ENCODE measurements around the gene DLX2. TPM values are rescaled to one million over a fixed set of nuclear protein-coding genes. Genes with fewer than 3 reads are reported as not detected.
A peak's percentile ranks its signal among the peaks of the same experiment; 100 is the strongest.

DLX2 gene
- total RNA-seq, 2 experiments from 2014 or later = not detected

GRCh38 chr2:172099472-172100079 lies 3.1 kb downstream of the DLX2 start:
- H3K9me3 Mint-ChIP-seq = no peaks in the 10 kb centered on the region
- no peak overlapping the region for H3K4me3 Mint-ChIP-seq
- no peaks in the 10 kb centered on the region for H3K36me3 ChIP-seq (ENCODE audit: insufficient read depth, low read length)
- no peaks in the 10 kb centered on the region for H3K36me3 Mint-ChIP-seq (ENCODE audit: low read depth)
- DNase-seq (peak in 1 of 14 experiments; percentile 15), ATAC-seq (ENCODE audit: poor library complexity) (no peak)
- peaks cover 76% of the 10 kb centered on the region for H3K27me3 Mint-ChIP-seq
- H3K27ac ChIP-seq (ENCODE audit: low read depth in 1 of 2, low read length in 2 of 2) = no peak overlapping the region
- POLR2A ChIA-PET = interaction anchor here (0.7 to 2.3 kb wide), 5 partner anchors 11 to 362 kb away, joined by 3 to 9 read pairs (median 3); partner anchors contain the start of gene DLX1
- H3K27ac Mint-ChIP-seq = no peak overlapping the region
- intact Hi-C loops (cut with DNase I, micrococcal nuclease) = loop anchor here (5.0 to 10.0 kb wide), 3 partner anchors 363 to 525 kb away; partner anchors contain the start of gene PDK1 (in 1 of the 2)
- peaks cover 92 to 100% of the 10 kb centered on the region in 2 experiments for H3K27me3 ChIP-seq (ENCODE audit: control insufficient read depth in 1 of 2, insufficient read depth in 2 of 2, low read length in 2 of 2)
- peaks cover 96% of the 10 kb centered on the region for H3K4me1 ChIP-seq (ENCODE audit: insufficient read depth, low read length)
- H3K9me3 ChIP-seq (ENCODE audit: control insufficient read depth in 1 of 2, insufficient read depth in 1 of 2, low read length in 2 of 2) = peaks cover 0 to 74% of the 10 kb centered on the region in 2 experiments
- CTCF ChIA-PET = interaction anchor here (0.7 kb wide), 1 partner anchor 13 kb away, joined by 3 read pairs; no protein-coding TSS in a partner anchor
- no peak overlapping the region for H3K4me3 ChIP-seq (ENCODE audit: low read length)
- H3K4me1 Mint-ChIP-seq (ENCODE audit: low read depth) = peaks cover 59% of the 10 kb centered on the region
- TF ChIP-seq CTCF (IDR thresholded peaks at IDR 0.05) = no peak

- Mint-ChIP-seq H3K4me1 (ENCODE audit: low read depth) (peaks cover 57% of the 10 kb centered on the region), H3K4me3 (peak overlapping the region; percentile 64), H3K9me3 (no peaks in the 10 kb centered on the region), H3K36me3 (ENCODE audit: low read depth) (no peaks in the 10 kb centered on the region), H3K27me3 (peaks cover 73% of the 10 kb centered on the region), H3K27ac (peak overlapping the region; percentile 3)
- Histone ChIP-seq H3K4me3 (ENCODE audit: low read length) (no peak overlapping the region), H3K36me3 (ENCODE audit: insufficient read depth, low read length) (no peaks in the 10 kb centered on the region), H3K27me3 (ENCODE audit: control insufficient read depth in 1 of 2, insufficient read depth in 2 of 2, low read length in 2 of 2) (peaks cover 92 to 99% of the 10 kb centered on the region in 2 experiments), H3K4me1 (ENCODE audit: insufficient read depth, low read length) (peaks cover 97% of the 10 kb centered on the region), H3K9me3 (ENCODE audit: control insufficient read depth in 1 of 2, insufficient read depth in 1 of 2, low read length in 2 of 2) (peaks cover 2 to 75% of the 10 kb centered on the region in 2 experiments), H3K27ac (ENCODE audit: low read depth in 1 of 2, low read length in 2 of 2) (no peak overlapping the region)
- intact Hi-C loops (cut with DNase I, micrococcal nuclease) = loop anchor here in 1 of 2 experiments (10.0 kb wide), 1 partner anchor 456 kb away; the partner anchor contains the start of gene PDK1
- POLR2A ChIA-PET = interaction anchor here (0.7 to 2.3 kb wide), 5 partner anchors 11 to 363 kb away, joined by 3 to 9 read pairs (median 3); partner anchors contain the start of gene DLX1
- DNase-seq (peak in 4 of 14 experiments; percentile 38 to 77 (median 59)), ATAC-seq (ENCODE audit: poor library complexity) (no peak)
- CTCF ChIA-PET = interaction anchor here (0.7 kb wide), 1 partner anchor 12 kb away, joined by 3 read pairs; no protein-coding TSS in a partner anchor
- TF ChIP-seq CTCF (IDR thresholded peaks at IDR 0.05) = no peak
These were observed 3.8 kb downstream of the DLX2 start for GRCh38 chr2:172098650-172099471.

GRCh38 chr2:172098287-172098649 lies 4.4 kb downstream of the DLX2 start:
- peak overlapping the region; percentile 3 for H3K27ac Mint-ChIP-seq
- Histone ChIP-seq H3K27me3 (ENCODE audit: control insufficient read depth in 1 of 2, insufficient read depth in 2 of 2, low read length in 2 of 2) (peaks cover 94 to 99% of the 10 kb centered on the region in 2 experiments), H3K4me1 (ENCODE audit: insufficient read depth, low read length) (peaks cover 92% of the 10 kb centered on the region), H3K9me3 (ENCODE audit: control insufficient read depth in 1 of 2, insufficient read depth in 1 of 2, low read length in 2 of 2) (peaks cover 8 to 76% of the 10 kb centered on the region in 2 experiments), H3K36me3 (ENCODE audit: insufficient read depth, low read length) (no peaks in the 10 kb centered on the region), H3K4me3 (ENCODE audit: low read length) (no peak overlapping the region), H3K27ac (ENCODE audit: low read depth in 1 of 2, low read length in 2 of 2) (no peak overlapping the region)
- no peak for ATAC-seq (ENCODE audit: poor library complexity)
- no peaks in the 10 kb centered on the region for H3K9me3 Mint-ChIP-seq
- no peak for TF ChIP-seq CTCF (IDR thresholded peaks at IDR 0.05)
- H3K4me3 Mint-ChIP-seq = peak overlapping the region; percentile 64
- peak in 1 of 14 experiments; percentile 15 for DNase-seq
- POLR2A ChIA-PET = interaction anchor here (2.3 kb wide), 1 partner anchor 10 kb away, joined by 9 read pairs; no protein-coding TSS in a partner anchor
- H3K36me3 Mint-ChIP-seq (ENCODE audit: low read depth) = no peaks in the 10 kb centered on the region
- peaks cover 55% of the 10 kb centered on the region for H3K4me1 Mint-ChIP-seq (ENCODE audit: low read depth)
- H3K27me3 Mint-ChIP-seq = peaks cover 73% of the 10 kb centered on the region
- CTCF ChIA-PET = no interaction called here
- intact Hi-C loops (cut with DNase I, micrococcal nuclease) = loop anchor here in 1 of 2 experiments (10.0 kb wide), 1 partner anchor 457 kb away; the partner anchor contains the start of gene PDK1
